ENCODE results near the gene SLC6A3. TPM values are rescaled to one million over a fixed set of nuclear protein-coding genes. Genes with fewer than 3 reads are reported as not detected.

Gene SLC6A3
- total RNA-seq, 1 experiment from 2014 or later = 0.05 TPM

GRCh38 chr5:1462358-1462757 lies 17.1 kb upstream of the SLC6A3 start:
- POLR2A ChIA-PET = no interaction called here
- in situ Hi-C loops (cut with HindIII; ENCODE audit: low pct_unique_long_range_greater_than_20kb, low sequenced_read_pairs) (no loop called here), intact Hi-C loops (cut with micrococcal nuclease; ENCODE audit: unreplicated experiment) (no loop called here)
- Histone ChIP-seq H3K27ac (ENCODE audit: low read length) (no peak overlapping the region), H3K4me1 (ENCODE audit: control insufficient read depth, insufficient read depth, low read length) (no peaks in the 10 kb centered on the region), H3K4me3 (ENCODE audit: low read depth in 2 of 2, low read length in 2 of 2) (no peak overlapping the region), H3K9me3 (ENCODE audit: control insufficient read depth, insufficient read depth, low read depth, low read length) (peaks cover 6% of the 10 kb centered on the region), H3K27me3 (ENCODE audit: control insufficient read depth, insufficient read depth, low read length) (no peaks in the 10 kb centered on the region), H3K36me3 (ENCODE audit: control insufficient read depth, insufficient read depth, low read length) (peaks cover 2% of the 10 kb centered on the region; the same call in 1 of the 2 replicates)
- no TSS peak for BruUV-seq (replicated peaks)
- CTCF ChIA-PET = no interaction called here
- ATAC-seq = no peak
- TF ChIP-seq CTCF (IDR thresholded peaks at IDR 0.05) (no peak), POLR2AphosphoS5 (IDR thresholded peaks at IDR 0.05; ENCODE audit: low read depth, low read length) (no peak), SIN3A (IDR thresholded peaks at IDR 0.05; ENCODE audit: borderline replicate concordance, insufficient read depth, low read depth, low read length) (no peak), TCF7L2 (IDR thresholded peaks at IDR 0.05; ENCODE audit: low read depth, low read length) (no peak), REST (IDR thresholded peaks at IDR 0.05; ENCODE audit: insufficient read depth in 1 of 2, low read depth in 2 of 2, low read length in 1 of 2) (no peak)
- DNase-seq (ENCODE audit: low read depth, low spot score) = no peak

DNA sequence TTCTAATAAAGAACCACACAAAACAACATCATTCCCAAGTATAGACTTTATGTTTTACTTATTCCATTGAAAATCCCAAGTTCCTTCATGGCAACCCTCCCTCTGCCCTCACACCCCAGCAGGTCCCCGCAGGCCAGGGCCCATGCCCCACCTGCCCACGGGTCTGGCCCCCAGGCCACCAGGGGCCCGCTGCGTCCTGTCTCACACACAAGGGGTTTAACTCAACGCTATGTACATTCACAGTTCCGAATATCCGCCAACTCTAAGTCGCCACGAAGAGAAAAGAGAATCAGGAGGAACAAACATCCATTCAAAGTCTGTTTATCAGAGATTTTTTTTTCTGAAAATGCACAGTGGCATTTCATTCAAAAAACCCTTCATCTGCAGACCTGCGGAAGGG lies 16.2 kb upstream of the SLC6A3 start:
- DNase-seq (ENCODE audit: low read depth, low spot score) (no peak), ATAC-seq (no peak)
- Histone ChIP-seq H3K9me3 (ENCODE audit: control insufficient read depth, insufficient read depth, low read depth, low read length) (peaks cover 16% of the 10 kb centered on the region), H3K27ac (ENCODE audit: low read length) (no peak overlapping the region), H3K27me3 (ENCODE audit: control insufficient read depth, insufficient read depth, low read length) (no peaks in the 10 kb centered on the region), H3K4me1 (ENCODE audit: control insufficient read depth, insufficient read depth, low read length) (no peaks in the 10 kb centered on the region), H3K4me3 (ENCODE audit: low read depth in 2 of 2, low read length in 2 of 2) (no peak overlapping the region), H3K36me3 (ENCODE audit: control insufficient read depth, insufficient read depth, low read length) (peaks cover 2% of the 10 kb centered on the region; the same call in 1 of the 2 replicates)
- TF ChIP-seq CTCF (IDR thresholded peaks at IDR 0.05) = no peak
- no peak for TF ChIP-seq REST (IDR thresholded peaks at IDR 0.05; ENCODE audit: insufficient read depth in 1 of 2, low read depth in 2 of 2, low read length in 1 of 2)
- no peak for TF ChIP-seq SIN3A (IDR thresholded peaks at IDR 0.05; ENCODE audit: borderline replicate concordance, insufficient read depth, low read depth, low read length)
- no peak for TF ChIP-seq POLR2AphosphoS5 (IDR thresholded peaks at IDR 0.05; ENCODE audit: low read depth, low read length)
- no peak for TF ChIP-seq TCF7L2 (IDR thresholded peaks at IDR 0.05; ENCODE audit: low read depth, low read length)
- intact Hi-C loops (cut with micrococcal nuclease; ENCODE audit: unreplicated experiment) = no loop called here
- BruUV-seq (replicated peaks) = no TSS peak
- in situ Hi-C loops (cut with HindIII; ENCODE audit: low pct_unique_long_range_greater_than_20kb, low sequenced_read_pairs) = no loop called here
- ChIA-PET POLR2A (no interaction called here), CTCF (no interaction called here)

Data from Panc1 (cell line).